GM10266 (cell line): ENCODE measurements around the gene CST5.

ENCODE experiments used
- DNase-seq: peaks from one replicate; pipeline ENCODE4 v3.0.0; 2012; ENCODE audit errors: extremely low spot score
- TF ChIP-seq, protein P1 (sequence below): IDR thresholded peaks from 2 replicates; pipeline ENCODE4 v1.5.1; 2012; ENCODE audit warnings: mild to moderate bottlenecking, low read depth; ENCODE audit not compliant: control insufficient read depth, insufficient read depth; ENCODE audit errors: missing control alignments

Gene CST5

DNA sequence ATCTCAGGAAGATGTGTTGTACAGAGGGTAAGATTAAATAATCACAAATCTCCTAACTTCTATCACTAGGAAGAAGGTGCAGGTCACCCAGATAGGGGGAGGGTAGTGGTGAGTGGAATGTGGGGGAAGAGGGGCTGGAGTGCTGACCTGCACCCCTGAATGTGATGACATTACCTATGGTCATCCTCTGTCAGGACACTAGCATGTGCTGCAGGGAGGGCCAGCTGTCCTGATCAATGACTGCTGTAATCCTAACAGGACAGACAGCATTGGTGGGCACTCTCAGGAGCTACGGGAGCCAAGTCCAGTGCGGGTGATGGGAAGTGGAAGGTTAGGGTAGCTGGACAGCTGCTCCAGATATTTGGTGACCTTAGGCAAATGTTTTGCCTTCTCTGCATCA is 45.2 kb upstream of the CST5 start:
- TF ChIP-seq, protein P1, sequence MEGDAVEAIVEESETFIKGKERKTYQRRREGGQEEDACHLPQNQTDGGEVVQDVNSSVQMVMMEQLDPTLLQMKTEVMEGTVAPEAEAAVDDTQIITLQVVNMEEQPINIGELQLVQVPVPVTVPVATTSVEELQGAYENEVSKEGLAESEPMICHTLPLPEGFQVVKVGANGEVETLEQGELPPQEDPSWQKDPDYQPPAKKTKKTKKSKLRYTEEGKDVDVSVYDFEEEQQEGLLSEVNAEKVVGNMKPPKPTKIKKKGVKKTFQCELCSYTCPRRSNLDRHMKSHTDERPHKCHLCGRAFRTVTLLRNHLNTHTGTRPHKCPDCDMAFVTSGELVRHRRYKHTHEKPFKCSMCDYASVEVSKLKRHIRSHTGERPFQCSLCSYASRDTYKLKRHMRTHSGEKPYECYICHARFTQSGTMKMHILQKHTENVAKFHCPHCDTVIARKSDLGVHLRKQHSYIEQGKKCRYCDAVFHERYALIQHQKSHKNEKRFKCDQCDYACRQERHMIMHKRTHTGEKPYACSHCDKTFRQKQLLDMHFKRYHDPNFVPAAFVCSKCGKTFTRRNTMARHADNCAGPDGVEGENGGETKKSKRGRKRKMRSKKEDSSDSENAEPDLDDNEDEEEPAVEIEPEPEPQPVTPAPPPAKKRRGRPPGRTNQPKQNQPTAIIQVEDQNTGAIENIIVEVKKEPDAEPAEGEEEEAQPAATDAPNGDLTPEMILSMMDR = no peak
- DNase-seq = no peak

DNA sequence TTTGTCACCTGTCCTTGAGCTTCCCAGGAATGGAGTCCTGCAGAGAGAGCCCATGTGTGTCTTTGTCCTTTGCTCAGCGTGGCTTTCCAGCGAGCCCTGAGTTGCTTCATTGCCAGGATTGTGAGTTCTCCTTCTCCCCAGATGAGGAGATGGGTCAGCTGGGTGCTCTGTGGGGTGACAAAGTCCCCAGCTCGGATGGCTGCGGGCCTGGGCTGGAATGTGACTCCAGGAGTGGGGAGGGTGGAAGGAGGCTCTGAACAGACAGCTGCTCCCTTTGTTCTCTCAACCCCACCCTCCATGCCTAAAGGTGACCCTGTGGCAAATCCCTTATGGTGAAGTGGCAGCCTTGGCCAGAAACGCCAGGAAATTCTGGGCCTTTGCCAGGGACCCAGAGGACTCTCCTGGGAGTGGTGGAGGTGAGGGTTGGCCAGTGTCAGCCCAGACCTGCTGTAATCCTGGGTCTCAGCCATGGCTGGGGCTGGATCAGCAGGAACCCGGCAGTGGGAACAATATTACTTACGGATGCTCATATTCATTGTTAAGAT is 44.4 kb upstream of the CST5 start:
- TF ChIP-seq, protein P1 = no peak

DNA sequence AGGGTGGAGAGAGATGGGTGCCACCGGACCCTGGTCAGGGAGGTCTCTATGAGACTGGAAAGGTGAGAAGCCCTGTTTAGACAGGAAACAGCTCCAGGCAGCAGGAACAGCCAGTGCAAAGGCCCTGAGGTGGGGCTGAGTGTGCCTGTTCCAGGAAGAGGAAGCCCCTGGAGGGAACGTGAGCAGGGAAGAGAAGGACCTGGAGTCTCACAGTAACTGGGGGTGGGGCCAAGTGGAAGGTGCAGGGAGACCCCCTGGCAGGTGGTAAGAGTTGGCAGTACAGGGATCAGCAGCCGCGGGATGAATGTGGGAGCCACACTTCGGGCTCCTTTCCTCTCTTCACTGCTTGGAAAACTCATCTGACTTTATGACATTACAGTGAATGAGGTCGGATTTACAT is 43.8 kb upstream of the CST5 start:
- no peak for DNase-seq
- TF ChIP-seq, protein P1 = no peak

More for the DNA sequence above, 44.4 kb upstream of the CST5 start:
- DNase-seq = no peak

DNA sequence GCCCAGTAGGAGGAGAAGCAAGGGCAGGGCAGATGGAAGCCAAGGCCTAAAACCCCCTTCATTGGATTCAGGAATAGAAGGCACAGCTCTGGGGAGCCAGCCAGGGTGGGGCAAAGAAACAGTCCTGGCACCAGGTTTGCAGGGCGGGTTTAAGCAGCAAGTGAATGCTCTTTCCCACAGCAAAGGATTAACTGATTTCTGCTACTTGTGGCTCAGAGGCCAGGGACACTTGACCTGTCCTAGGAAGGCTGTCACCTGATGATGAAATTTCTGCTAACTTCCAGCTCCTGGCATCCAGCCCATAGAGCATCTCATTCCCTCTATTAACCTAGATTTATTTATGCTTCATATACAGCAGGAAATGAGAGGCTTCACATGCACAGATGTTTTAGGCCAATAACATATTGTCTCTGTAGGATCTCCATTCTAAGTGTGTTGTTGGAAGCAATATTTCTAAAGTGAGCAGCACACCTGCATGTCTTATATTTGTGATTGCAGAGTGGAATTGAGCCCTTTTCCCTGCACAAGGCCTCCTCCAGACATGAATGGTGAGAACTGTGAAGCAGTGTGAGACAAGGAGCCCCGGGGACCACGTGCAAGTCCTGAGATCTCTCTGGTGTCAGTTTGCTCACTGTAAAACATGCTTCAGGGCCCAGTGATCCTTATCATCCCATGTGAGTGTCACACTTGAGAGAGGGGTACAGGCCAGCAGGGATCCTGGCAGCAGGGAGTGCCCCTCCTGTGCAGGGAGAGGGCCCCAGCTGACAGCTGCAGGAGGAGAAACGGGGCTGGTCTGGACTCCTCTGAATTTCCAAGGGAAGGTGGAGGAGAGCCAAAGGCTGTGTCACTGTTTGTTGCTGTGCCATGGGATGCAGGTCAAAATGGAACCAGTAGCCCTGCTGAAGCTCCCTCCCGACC is 41.1 kb upstream of the CST5 start:
- TF ChIP-seq, protein P1 = no peak
- no peak for DNase-seq

DNA sequence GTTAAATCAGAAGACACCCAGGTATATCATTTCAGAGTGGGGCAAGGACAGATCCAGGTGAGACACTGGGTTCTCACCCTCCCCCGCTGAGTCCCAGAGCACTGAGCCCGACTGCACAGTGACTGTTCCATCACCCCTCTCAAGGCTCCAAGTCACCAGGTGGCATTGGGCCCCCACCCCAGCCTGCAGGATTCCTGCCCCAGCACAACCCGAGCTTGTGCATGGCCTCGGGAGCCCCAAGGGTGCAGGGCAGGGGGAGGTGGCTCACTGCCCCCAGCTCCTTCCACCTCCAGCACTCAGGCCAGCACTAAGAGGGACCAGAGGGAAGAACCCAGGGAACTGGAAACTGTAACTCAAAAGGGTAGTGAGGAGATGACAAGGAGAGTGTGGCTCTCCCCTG is 39.3 kb upstream of the CST5 start:
- no peak for DNase-seq
- TF ChIP-seq, protein P1 = no peak

DNA sequence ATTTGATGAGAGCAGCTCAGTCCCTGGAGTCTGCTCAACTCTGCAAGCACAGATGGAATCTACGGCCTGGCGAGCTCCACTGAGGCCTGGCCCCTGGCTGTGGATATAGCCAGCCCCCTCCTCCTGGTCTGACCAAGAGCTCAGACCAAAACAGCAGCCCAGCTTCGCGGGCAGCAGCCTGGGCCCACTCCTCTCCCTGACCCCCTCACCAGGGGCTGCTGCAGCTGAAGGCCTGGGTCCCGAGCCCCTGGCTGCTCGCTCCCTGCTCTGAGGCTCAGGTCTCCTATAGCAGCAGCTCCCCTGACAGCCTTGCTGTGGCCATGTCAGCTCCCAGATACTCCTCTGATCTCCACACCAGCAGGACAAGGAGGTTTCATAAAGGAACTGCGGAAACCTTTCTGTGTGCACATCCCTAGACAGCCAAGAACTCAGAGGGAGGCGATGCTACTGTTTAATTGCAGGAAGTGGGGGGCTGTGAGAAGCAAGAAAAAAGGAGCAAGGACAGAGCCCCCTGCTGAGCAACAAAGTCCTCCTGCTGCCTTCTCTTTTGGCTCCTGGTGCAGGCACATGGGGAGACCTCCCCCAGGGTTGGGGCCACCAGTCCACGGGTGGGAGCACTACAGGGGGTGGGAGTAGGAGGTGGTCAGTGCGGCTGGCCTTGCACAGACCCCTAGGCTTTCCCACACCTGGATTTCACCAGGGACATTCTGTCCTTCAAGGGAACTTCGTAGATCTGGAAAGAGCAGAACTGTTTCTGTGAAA is 38.7 kb upstream of the CST5 start:
- TF ChIP-seq, protein P1 = no peak
- DNase-seq = no peak
